Skin epidermis (tissue), 12 donors: ENCODE data around the gene SIX5.
"Not testable (repeated sequence)": the region's sequence is repeated elsewhere in the genome, so short reads cannot be mapped to it uniquely, and the experiment has no call there.

Experiments
- H3K27ac ChIP-seq, 21 experiments: fragments of 200-600 bp; sonication (generic) in 11 of 21; one replicate each; pipeline ENCODE4 v1.5.0; 2020; ENCODE audit warnings: mild to moderate bottlenecking in 3 of 21, inconsistent platforms in 2 of 21, moderate library complexity in 2 of 21
- H3K4me3 ChIP-seq, 7 experiments: fragments of 200-600 bp; sonication (generic) in 2 of 7; one replicate each; pipeline ENCODE4 v1.5.0; 2020; ENCODE audit warnings: inconsistent platforms in 2 of 7, mild to moderate bottlenecking in 2 of 7, moderate library complexity in 1 of 7

The SIX5 gene

GRCh38 chr19:45768984-45769782, at the start of gene SIX5:
Gene SIX5 (minus strand): TSS chr19:45769252. CDS start chr19:45768844, 408 bp downstream.
- Histone ChIP-seq H3K27ac (peak within 1 kb of the TSS; percentile 57 to 97 (median 89)), H3K4me3 (peak within 1 kb of the TSS; percentile 49 to 79 (median 74))

GRCh38 chr19:45817725-45818301, 48.8 kb upstream of the SIX5 start:
- H3K4me3 ChIP-seq, result no peak overlapping the region
- no peak overlapping the region for H3K27ac ChIP-seq

- H3K27ac ChIP-seq, result no peak overlapping the region
- no peak overlapping the region for H3K4me3 ChIP-seq
These were observed 48.1 kb upstream of the SIX5 start for GRCh38 chr19:45817010-45817724.

GRCh38 chr19:45816236-45817009, 47.4 kb upstream of the SIX5 start:
- Histone ChIP-seq H3K4me3 (no peak overlapping the region), H3K27ac (no peak overlapping the region)

- H3K4me3 ChIP-seq, result peak overlapping the region in 3 of 7 experiments; percentile 1 to 18 (median 11)
- no peak overlapping the region for H3K27ac ChIP-seq
These were observed 46.6 kb upstream of the SIX5 start for GRCh38 chr19:45815481-45816216.

- Histone ChIP-seq H3K27ac (peak within 1 kb of the TSS in 1 of 21 experiments; percentile 26), H3K4me3 (peak within 1 kb of the TSS in 3 of 7 experiments; percentile 1 to 18 (median 11))
These were observed 45.9 kb upstream of the SIX5 start, which contains the start of gene RSPH6A for GRCh38 chr19:45814851-45815480. Gene RSPH6A (minus strand): TSS chr19:45815308. CDS start chr19:45815176, 132 bp downstream.

GRCh38 chr19:45814166-45814780, 45.2 kb upstream of the SIX5 start:
- Histone ChIP-seq H3K27ac (peak overlapping the region in 1 of 21 experiments; percentile 26), H3K4me3 (no peak overlapping the region)

- no peak overlapping the region for H3K4me3 ChIP-seq
These were observed 43.2 kb upstream of the SIX5 start for GRCh38 chr19:45812297-45812696.

GRCh38 chr19:45809643-45810159, 40.6 kb upstream of the SIX5 start:
- H3K4me3 ChIP-seq, result no peak overlapping the region
- H3K27ac ChIP-seq, result peak overlapping the region in 1 of 21 experiments; percentile 18

More at GRCh38 chr19:45812297-45812696, 43.2 kb upstream of the SIX5 start:
- H3K27ac ChIP-seq, result peak overlapping the region in 6 of 21 experiments; percentile 10 to 50 (median 35)

GRCh38 chr19:45805719-45806118, 36.7 kb upstream of the SIX5 start:
- no peak overlapping the region for H3K27ac ChIP-seq
- no peak overlapping the region for H3K4me3 ChIP-seq

- no peak overlapping the region for H3K4me3 ChIP-seq
- no peak overlapping the region for H3K27ac ChIP-seq
These were observed 35.8 kb upstream of the SIX5 start for GRCh38 chr19:45804959-45805230.

- no peak overlapping the region for H3K27ac ChIP-seq
- no peak overlapping the region for H3K4me3 ChIP-seq
These were observed 35.3 kb upstream of the SIX5 start for GRCh38 chr19:45804140-45804958.

- Histone ChIP-seq H3K4me3 (no peak overlapping the region), H3K27ac (no peak overlapping the region)
These were observed 32.6 kb upstream of the SIX5 start for GRCh38 chr19:45801603-45802175.

- H3K4me3 ChIP-seq, result no peak overlapping the region
- peak overlapping the region in 4 of 21 experiments; percentile 6 to 45 (median 33) for H3K27ac ChIP-seq
These were observed 31.1 kb upstream of the SIX5 start for GRCh38 chr19:45800070-45800553.

- peak overlapping the region in 6 of 21 experiments; percentile 6 to 46 (median 34) for H3K27ac ChIP-seq
These were observed 30.5 kb upstream of the SIX5 start for GRCh38 chr19:45799541-45799940.

GRCh38 chr19:45798995-45799517, 30.0 kb upstream of the SIX5 start:
- no peak overlapping the region for H3K4me3 ChIP-seq
- peak overlapping the region in 6 of 21 experiments; percentile 6 to 46 (median 34) for H3K27ac ChIP-seq

More at GRCh38 chr19:45799541-45799940, 30.5 kb upstream of the SIX5 start:
- H3K4me3 ChIP-seq, result not testable (repeated sequence)
